Ishikawa (cell line): Measurements from ENCODE around the gene DNAH7.

Source experiments
- CEBPB ChIP-seq: IDR thresholded peaks from 2 replicates; pipeline ENCODE4 v1.6.1; 2012
- CREB1 ChIP-seq: IDR thresholded peaks from 2 replicates; pipeline ENCODE4 v1.6.1; 2012; ENCODE audit warnings: low read depth
- EGR1 ChIP-seq: IDR thresholded peaks from 2 replicates; pipeline ENCODE4 v1.6.1; 2012
- EP300 ChIP-seq: IDR thresholded peaks from 2 replicates; pipeline ENCODE4 v1.6.1; 2012; ENCODE audit warnings: borderline replicate concordance
- FOXM1 ChIP-seq: IDR thresholded peaks from 2 replicates; pipeline ENCODE4 v1.6.1; 2012; ENCODE audit warnings: low read depth, borderline replicate concordance
- MAX ChIP-seq: IDR thresholded peaks from 2 replicates; pipeline ENCODE4 v1.6.1; 2012
- NFIC ChIP-seq: IDR thresholded peaks from 2 replicates; pipeline ENCODE4 v1.6.1; 2012
- RAD21 ChIP-seq: IDR thresholded peaks from 2 replicates; pipeline ENCODE4 v1.6.1; 2012; ENCODE audit warnings: low read depth
- REST ChIP-seq: IDR thresholded peaks from 2 replicates; pipeline ENCODE4 v1.6.1; 2012; ENCODE audit warnings: low read depth, mild to moderate bottlenecking
- TAF1 ChIP-seq: IDR thresholded peaks from 2 replicates; pipeline ENCODE4 v1.6.1; 2012; ENCODE audit warnings: low read depth, mild to moderate bottlenecking
- TCF12 ChIP-seq: IDR thresholded peaks from 2 replicates; pipeline ENCODE4 v1.6.1; 2012; ENCODE audit warnings: low read depth
- TEAD4 ChIP-seq: IDR thresholded peaks from 2 replicates; pipeline ENCODE4 v1.6.1; 2012
- USF1 ChIP-seq: IDR thresholded peaks from 2 replicates; pipeline ENCODE4 v1.6.1; 2012
- YY1 ChIP-seq: IDR thresholded peaks from 2 replicates; pipeline ENCODE4 v1.6.1; 2012; ENCODE audit warnings: low read depth
- ZBTB7A ChIP-seq: IDR thresholded peaks from 2 replicates; pipeline ENCODE4 v1.6.1; 2012; ENCODE audit warnings: low read depth

The DNAH7 gene

GRCh38 chr2:196074631-196075030 is 6.0 kb upstream of the DNAH7 start:
- TF ChIP-seq YY1 (no peak), FOXM1 (no peak), EP300 (no peak), TCF12 (no peak), CEBPB (no peak)

- no peak for TF ChIP-seq CEBPB
- no peak for TF ChIP-seq REST
- no peak for TF ChIP-seq YY1
- TF ChIP-seq USF1 = no peak
- TF ChIP-seq MAX = no peak
- TF ChIP-seq NFIC = no peak
- TF ChIP-seq FOXM1 = no peak
Measured at GRCh38 chr2:196073521-196073920, 4.9 kb upstream of the DNAH7 start.

- TF ChIP-seq CREB1 = no peak
- TF ChIP-seq TCF12 = no peak
- TF ChIP-seq EP300 = no peak
- TF ChIP-seq NFIC = no peak
- no peak for TF ChIP-seq RAD21
- TF ChIP-seq CEBPB = no peak
- TF ChIP-seq REST = no peak
- TF ChIP-seq USF1 = no peak
- TF ChIP-seq FOXM1 = no peak
- no peak for TF ChIP-seq ZBTB7A
- TF ChIP-seq MAX = no peak
- TF ChIP-seq TAF1 = no peak
- TF ChIP-seq YY1 = no peak
- no peak for TF ChIP-seq EGR1
- TF ChIP-seq TEAD4 = no peak
Measured at GRCh38 chr2:196067088-196067382, 1.6 kb downstream of the DNAH7 start.

GRCh38 chr2:196066291-196067087 is 2.1 kb downstream of the DNAH7 start:
- TF ChIP-seq RAD21 (peak; percentile 61), MAX (no peak)

- TF ChIP-seq CEBPB = no peak
- TF ChIP-seq TEAD4 = no peak
- no peak for TF ChIP-seq TCF12
- TF ChIP-seq FOXM1 = no peak
- no peak for TF ChIP-seq CREB1
- TF ChIP-seq EP300 = no peak
- no peak for TF ChIP-seq REST
- TF ChIP-seq MAX = no peak
- TF ChIP-seq ZBTB7A = no peak
- no peak for TF ChIP-seq EGR1
- no peak for TF ChIP-seq TAF1
- no peak for TF ChIP-seq USF1
- no peak for TF ChIP-seq RAD21
- no peak for TF ChIP-seq NFIC
- no peak for TF ChIP-seq YY1
Measured at GRCh38 chr2:196063773-196064172, 4.9 kb downstream of the DNAH7 start.
